SK-N-SH treated with all-trans-retinoic acid at 6 μM for 48 hours (cell line): ENCODE results near the gene DRAXIN.

Experiments used
- ARNTL ChIP-seq: fragments of 450-650 bp; formaldehyde crosslinking; IDR thresholded peaks from 2 replicates; pipeline ENCODE4 v1.5.0; 2020; ENCODE audit warnings: low read depth, mild to moderate bottlenecking, moderate library complexity, borderline replicate concordance
- CSDC2 ChIP-seq: fragments of 250-450 bp; sonication (Bioruptor Pico); IDR thresholded peaks from 2 replicates; pipeline ENCODE4 v1.5.0; 2020; ENCODE audit warnings: mild to moderate bottlenecking, moderate library complexity
- CSRNP3 ChIP-seq: fragments of 250-450 bp; sonication (Bioruptor Pico); IDR thresholded peaks from 2 replicates; pipeline ENCODE4 v1.5.1; 2021; ENCODE audit warnings: mild to moderate bottlenecking, moderate library complexity
- RARB ChIP-seq: fragments of 250-450 bp; sonication (Bioruptor Pico); IDR thresholded peaks from 2 replicates; pipeline ENCODE4 v1.8.0; 2021; ENCODE audit warnings: mild to moderate bottlenecking, moderate library complexity
- TCF4 ChIP-seq: fragments of 250-450 bp; sonication (Bioruptor Pico); IDR thresholded peaks from 2 replicates; pipeline ENCODE4 v1.8.0; 2021; ENCODE audit warnings: mild to moderate bottlenecking, moderate library complexity, borderline replicate concordance
- ZC3H10 ChIP-seq: fragments of 250-450 bp; sonication (Bioruptor Pico); IDR thresholded peaks from 2 replicates; pipeline ENCODE4 v1.5.1; 2021; ENCODE audit warnings: mild to moderate bottlenecking, moderate library complexity

- no peak for TF ChIP-seq ARNTL (CRISPR knock-in tag)
- TF ChIP-seq CSDC2 (CRISPR knock-in tag) = no peak
- TF ChIP-seq RARB = no peak
- TF ChIP-seq ZC3H10 = no peak
- no peak for TF ChIP-seq TCF4 (CRISPR knock-in tag)
- no peak for TF ChIP-seq CSRNP3
These were observed 52.8 kb downstream of the DRAXIN start for GRCh38 chr1:11744287-11744686.
